Lung (tissue), 16 donors: Measurements from ENCODE around the gene CEP104. TPM values are rescaled to one million over a fixed set of nuclear protein-coding genes. Genes with fewer than 3 reads are reported as not detected.

Source experiments
- ATAC-seq: fragments of 200-7000 bp; cut with Tn5 transposase; one replicate; pipeline ENCODE4 v1.9.1; 2020; ENCODE audit warnings: moderate number of reproducible peaks; ENCODE audit not compliant: insufficient read depth, low FRiP score
- DNase-seq, 3 donors: peaks; one replicate each; pipeline ENCODE4 v3.0.0-alpha.2; 2013 to 2017
- H3K27ac ChIP-seq, 2 donors: one replicate each; pipeline ENCODE4 v1.5.1; 2013; ENCODE audit warnings: mild to moderate bottlenecking in 2 of 2, moderate library complexity in 2 of 2, control low read depth in 1 of 2, inconsistent platforms in 1 of 2, low read depth in 1 of 2, low read length in 1 of 2
- H3K27me3 ChIP-seq, 3 donors: one replicate each; pipeline ENCODE4 v1.5.1; 2013; ENCODE audit warnings: low read length in 2 of 3; ENCODE audit not compliant: control insufficient read depth in 3 of 3, insufficient read depth in 3 of 3
- H3K36me3 ChIP-seq, 4 donors: one replicate each; pipeline ENCODE4 v1.5.1; 2013; ENCODE audit warnings: low read length in 4 of 4, mild to moderate bottlenecking in 1 of 4, moderate library complexity in 1 of 4; ENCODE audit not compliant: control insufficient read depth in 4 of 4, insufficient read depth in 4 of 4
- H3K4me1 ChIP-seq, 5 donors: one replicate each; pipeline ENCODE4 v1.5.1; 2013; ENCODE audit warnings: low read length in 5 of 5, mild to moderate bottlenecking in 2 of 5, moderate library complexity in 1 of 5; ENCODE audit not compliant: control insufficient read depth in 5 of 5, insufficient read depth in 5 of 5
- H3K4me3 ChIP-seq: one replicate; pipeline ENCODE4 v1.5.1; 2013; ENCODE audit warnings: mild to moderate bottlenecking, control low read depth, moderate library complexity
- H3K9ac ChIP-seq, 2 donors: one replicate each; pipeline ENCODE4 v1.5.1; 2013; ENCODE audit warnings: low read length in 2 of 2, control low read depth in 1 of 2; ENCODE audit not compliant: insufficient read depth in 1 of 2
- H3K9me3 ChIP-seq, 4 donors: one replicate each; pipeline ENCODE4 v1.5.1; 2013; ENCODE audit warnings: low read length in 3 of 4, mild to moderate bottlenecking in 1 of 4, moderate library complexity in 1 of 4; ENCODE audit not compliant: control insufficient read depth in 4 of 4, insufficient read depth in 3 of 4
- WGBS, 2 donors: extraction: QIAGEN DNeasy Blood & Tissue Kit; methylation state at CpG; one replicate each; pipeline ENCODE4 v1.1.7; 2013; 5-methylcytosine and 5-hydroxymethylcytosine counted together
- long read RNA-seq, 5 donors: transcript quantifications; one replicate each; lab custom pipeline, GENCODE V29; 2026
- polyA plus RNA-seq, 2 donors: library from polyadenylated mRNA; stranded (reverse); fragments of 200-250 nt; gene quantifications; one replicate each; pipeline ENCODE4 v1.2.1, GENCODE V29; 2013
- total RNA-seq, 2 donors: library from RNA; depleted of rRNA in 1 of 2; stranded (reverse); fragments of >200 nt in 1 of 2; gene quantifications; one replicate each; pipeline ENCODE4 v1.2.1, GENCODE V29; 2014 to 2021
- TF ChIP-seq, protein P1 (sequence below): IDR thresholded peaks from 2 replicates; pipeline ENCODE4 v1.5.1; 2012; ENCODE audit warnings: mild to moderate bottlenecking; ENCODE audit errors: control extremely low read depth, extremely low read depth
- donor health status: control.
- donor health status: control.
- donor health status: Bipolar disorder and iron deficiency.
- donor health status: healthy.
- donor health status: DM: yes; HTN: yes; CAD: no.

CEP104 gene
- total RNA-seq: 10 to 100 TPM; 39.5 to 56.5 TPM
- 10 to 100 TPM in 1 of 2 donors, 1 to 10 TPM in 1; 8.9 to 11.4 TPM for polyA plus RNA-seq
- long read RNA-seq, donor 1, full-length matches to known transcripts: 2 of 2 reads
- long read RNA-seq, donor 1, partial matches to known transcripts: 0 of 2 reads
- long read RNA-seq, donor 1, other reads (novel, unspliced or antisense): 0 of 2 reads
- long read RNA-seq, donor 2: 0 reads
- long read RNA-seq, donor 3, partial matches to known transcripts: 0 of 1 reads
- long read RNA-seq, donor 3, other reads (novel, unspliced or antisense): 0 of 1 reads
- long read RNA-seq, donor 4: 0 reads
- long read RNA-seq, donor 5, full-length matches to known transcripts: 3 of 3 reads
- long read RNA-seq, donor 5, partial matches to known transcripts: 0 of 3 reads
- long read RNA-seq, donor 5, other reads (novel, unspliced or antisense): 0 of 3 reads

DNA sequence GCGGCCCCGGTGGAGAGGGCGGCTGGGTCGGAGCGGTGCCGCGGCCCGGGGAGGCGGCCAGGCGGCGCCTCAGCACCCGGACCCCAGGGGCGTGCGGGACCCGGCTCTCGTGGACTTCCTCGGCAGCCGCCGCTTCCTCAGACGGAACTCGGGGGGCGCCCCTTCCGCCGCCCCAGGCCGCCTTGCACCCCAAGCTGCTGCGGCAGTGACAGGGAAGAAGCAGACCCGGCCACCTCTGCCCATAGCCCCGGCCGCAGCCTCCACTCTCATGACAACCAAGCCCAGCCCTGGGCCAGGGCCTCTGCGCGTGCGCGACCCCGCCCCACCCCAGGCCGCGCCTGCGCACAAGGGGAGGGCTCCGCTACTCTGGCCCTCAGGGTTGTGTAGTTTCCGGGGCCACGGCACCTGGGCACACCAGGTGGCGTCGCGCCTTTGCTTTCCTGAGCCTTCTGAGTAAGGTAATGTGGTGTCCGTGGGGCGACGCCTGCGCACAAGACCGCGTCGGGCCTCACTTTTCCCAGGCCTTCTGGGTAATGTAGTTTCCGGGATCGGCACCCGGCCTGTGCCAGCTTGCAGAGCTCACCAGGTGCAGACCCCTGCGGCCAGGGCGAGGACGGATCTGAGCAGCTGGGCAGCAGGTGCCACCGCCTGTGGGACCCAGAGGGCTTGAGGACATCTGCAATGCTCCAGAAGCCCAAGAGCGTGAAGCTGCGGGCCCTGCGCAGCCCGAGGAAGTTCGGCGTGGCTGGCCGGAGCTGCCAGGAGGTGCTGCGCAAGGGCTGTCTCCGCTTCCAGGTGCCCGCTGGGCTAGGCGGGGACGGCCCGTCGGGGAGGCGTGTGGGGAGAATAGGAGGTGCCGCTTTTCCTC is at the start of gene CEP104, which contains the start of gene DFFB:
CEP104 (minus strand) TSS at position 289 of the 868 bp plus-strand sequence. CDS start 4,804 bp downstream, outside the sequence.
DFFB (plus strand) TSS at position 554 of the 868 bp plus-strand sequence; CDS start at position 682, 128 bp downstream.
- peak within 1 kb of the TSS; percentile 13 to 55 for H3K9ac ChIP-seq
- peak; percentile 91 for ATAC-seq
- no peaks in the 10 kb centered on the region for H3K9me3 ChIP-seq
- H3K27me3 ChIP-seq: no peaks in the 10 kb centered on the region
- peak; percentile 90 to 93 (median 93) for DNase-seq
- H3K36me3 ChIP-seq: peaks cover 0 to 2% (median 0%) of the 10 kb centered on the region in 4 donors
- TF ChIP-seq, protein P1, sequence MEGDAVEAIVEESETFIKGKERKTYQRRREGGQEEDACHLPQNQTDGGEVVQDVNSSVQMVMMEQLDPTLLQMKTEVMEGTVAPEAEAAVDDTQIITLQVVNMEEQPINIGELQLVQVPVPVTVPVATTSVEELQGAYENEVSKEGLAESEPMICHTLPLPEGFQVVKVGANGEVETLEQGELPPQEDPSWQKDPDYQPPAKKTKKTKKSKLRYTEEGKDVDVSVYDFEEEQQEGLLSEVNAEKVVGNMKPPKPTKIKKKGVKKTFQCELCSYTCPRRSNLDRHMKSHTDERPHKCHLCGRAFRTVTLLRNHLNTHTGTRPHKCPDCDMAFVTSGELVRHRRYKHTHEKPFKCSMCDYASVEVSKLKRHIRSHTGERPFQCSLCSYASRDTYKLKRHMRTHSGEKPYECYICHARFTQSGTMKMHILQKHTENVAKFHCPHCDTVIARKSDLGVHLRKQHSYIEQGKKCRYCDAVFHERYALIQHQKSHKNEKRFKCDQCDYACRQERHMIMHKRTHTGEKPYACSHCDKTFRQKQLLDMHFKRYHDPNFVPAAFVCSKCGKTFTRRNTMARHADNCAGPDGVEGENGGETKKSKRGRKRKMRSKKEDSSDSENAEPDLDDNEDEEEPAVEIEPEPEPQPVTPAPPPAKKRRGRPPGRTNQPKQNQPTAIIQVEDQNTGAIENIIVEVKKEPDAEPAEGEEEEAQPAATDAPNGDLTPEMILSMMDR: no peak
- H3K4me3 ChIP-seq: peak within 1 kb of the TSS; percentile 57
- peaks cover 4 to 19% (median 6%) of the 10 kb centered on the region in 5 donors for H3K4me1 ChIP-seq
- peak within 1 kb of the TSS; percentile 41 to 71 for H3K27ac ChIP-seq
- WGBS, 2 donors: 0 to 1% methylated on average over 57 to 73 of the region's 73 CpGs

DNA sequence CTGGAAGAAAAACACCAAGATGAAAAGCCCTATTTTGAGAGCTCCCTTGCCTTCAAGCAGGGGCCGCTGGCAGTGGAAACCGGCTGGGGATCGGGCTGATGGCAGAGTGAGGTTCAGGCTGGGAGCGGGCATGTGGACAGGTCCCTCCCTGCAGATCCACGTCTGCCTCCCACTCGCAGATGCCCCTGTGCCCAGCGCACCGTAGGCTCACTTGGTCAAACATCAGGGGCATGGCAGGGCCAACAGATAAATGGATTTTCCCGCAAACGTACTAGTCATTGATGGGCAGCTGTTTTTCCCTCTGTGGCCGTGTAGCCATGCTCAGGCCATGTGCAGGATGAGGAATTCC is 49.6 kb upstream of the CEP104 start:
- 88 to 95% methylated on average over 11 of the region's 11 CpGs for WGBS, 2 donors
- Histone ChIP-seq H3K9ac (no peak overlapping the region), H3K27me3 (peaks cover 0 to 2% (median 2%) of the 10 kb centered on the region in 3 donors), H3K36me3 (no peaks in the 10 kb centered on the region), H3K27ac (no peak overlapping the region), H3K4me3 (no peak overlapping the region), H3K9me3 (no peaks in the 10 kb centered on the region), H3K4me1 (peaks cover 0 to 8% (median 0%) of the 10 kb centered on the region in 5 donors)
- TF ChIP-seq, protein P1: no peak
- DNase-seq: peak in 1 of 3 donors; percentile 2
- ATAC-seq: no peak

DNA sequence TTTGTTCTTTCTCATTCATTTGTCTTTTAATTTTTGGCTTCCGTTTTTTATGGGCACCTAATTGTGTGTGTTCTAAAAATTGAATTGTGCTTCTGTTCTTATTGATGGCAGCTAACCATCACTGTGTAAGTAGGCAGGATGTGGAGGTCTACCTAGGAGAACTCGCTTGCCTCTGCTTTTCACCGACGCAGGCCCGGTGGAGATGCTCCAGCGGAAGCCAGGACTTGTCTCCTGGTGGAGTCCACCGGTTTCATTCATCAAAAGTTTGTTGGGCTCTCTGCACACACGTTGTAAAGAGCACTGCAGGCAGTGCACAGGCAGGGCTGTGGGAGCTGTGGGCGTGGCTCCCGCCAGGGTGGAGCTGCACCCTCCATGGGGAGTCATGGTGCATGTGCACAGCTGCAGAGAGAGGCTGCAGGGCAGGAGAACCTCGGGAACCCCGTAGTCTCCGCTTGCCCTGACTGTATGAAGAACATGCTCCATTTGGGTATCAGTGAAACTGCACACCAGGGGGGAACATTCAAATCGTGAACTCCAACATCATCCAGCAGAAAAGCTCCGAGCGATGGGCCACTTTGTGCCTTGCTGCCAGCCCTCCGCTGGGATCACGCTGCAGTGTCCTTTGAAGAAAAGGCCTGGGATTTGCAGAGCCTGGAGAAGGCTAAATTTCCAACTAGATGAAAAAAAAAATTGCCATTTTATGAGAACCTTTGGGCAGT is 49.1 kb upstream of the CEP104 start:
- H3K27me3 ChIP-seq: peaks cover 0 to 2% (median 0%) of the 10 kb centered on the region in 3 donors
- WGBS, 2 donors: 85 to 86% methylated on average over 18 of the region's 18 CpGs
- TF ChIP-seq, protein P1: no peak
- peaks cover 0 to 3% (median 0%) of the 10 kb centered on the region in 5 donors for H3K4me1 ChIP-seq
- ATAC-seq (no peak), DNase-seq (no peak)
- no peak overlapping the region for H3K27ac ChIP-seq
- H3K9me3 ChIP-seq: no peaks in the 10 kb centered on the region
- H3K4me3 ChIP-seq: no peak overlapping the region
- no peak overlapping the region for H3K9ac ChIP-seq
- H3K36me3 ChIP-seq: no peaks in the 10 kb centered on the region
